ENCODE data around the gene KIAA0930. TPM values are rescaled to one million over a fixed set of nuclear protein-coding genes. Genes with fewer than 3 reads are reported as not detected.
A peak's percentile ranks its signal among the peaks of the same experiment; 100 is the strongest.
"Not testable (repeated sequence)": the region's sequence is repeated elsewhere in the genome, so short reads cannot be mapped to it uniquely, and the experiment has no call there.

Gene KIAA0930
- polyA plus RNA-seq, 4 donors = 15.7 to 23.3 (median 22.2) TPM

DNA sequence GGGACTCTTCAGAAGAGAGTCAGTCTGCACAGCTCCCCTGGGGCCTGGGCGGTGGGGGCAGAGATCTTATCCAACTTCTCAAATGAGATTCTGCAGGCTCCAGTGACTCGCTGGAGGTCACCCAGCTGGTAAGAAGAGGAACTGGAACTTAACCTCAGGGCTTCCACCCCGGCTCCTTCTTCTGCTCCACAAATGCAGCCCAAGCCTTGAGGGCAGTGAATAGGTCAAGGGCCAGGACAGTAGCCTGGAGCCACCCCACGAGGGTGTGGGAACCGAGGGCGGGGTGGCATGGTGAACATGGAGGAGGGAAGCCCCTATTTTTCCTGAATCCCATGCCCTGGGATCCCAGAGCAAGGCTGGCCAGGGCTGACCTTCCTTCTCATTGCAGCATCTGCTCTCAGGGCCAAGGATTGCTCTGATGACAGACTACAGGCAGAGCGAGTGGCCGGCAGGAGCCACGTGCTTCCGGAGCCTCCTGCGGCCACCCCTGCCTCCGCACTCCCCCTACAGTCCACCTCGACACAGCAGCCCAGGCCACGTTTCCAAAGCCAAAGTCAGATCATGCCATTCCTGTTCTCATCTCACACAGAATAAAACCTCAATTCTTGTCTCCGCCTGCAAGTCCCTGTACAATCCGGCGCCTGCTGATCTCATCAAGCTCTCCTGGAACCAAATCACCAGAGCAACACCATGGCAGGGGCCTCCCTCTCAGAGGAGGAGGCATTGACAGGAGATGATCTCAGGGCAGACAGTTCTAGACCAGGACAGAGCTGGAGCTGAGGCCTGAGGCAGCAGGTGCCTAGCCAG lies 23.0 kb upstream of the KIAA0930 start:
- no peak for DNase-seq (ENCODE audit: low read depth in 4 of 4, low spot score in 2 of 4)

DNA sequence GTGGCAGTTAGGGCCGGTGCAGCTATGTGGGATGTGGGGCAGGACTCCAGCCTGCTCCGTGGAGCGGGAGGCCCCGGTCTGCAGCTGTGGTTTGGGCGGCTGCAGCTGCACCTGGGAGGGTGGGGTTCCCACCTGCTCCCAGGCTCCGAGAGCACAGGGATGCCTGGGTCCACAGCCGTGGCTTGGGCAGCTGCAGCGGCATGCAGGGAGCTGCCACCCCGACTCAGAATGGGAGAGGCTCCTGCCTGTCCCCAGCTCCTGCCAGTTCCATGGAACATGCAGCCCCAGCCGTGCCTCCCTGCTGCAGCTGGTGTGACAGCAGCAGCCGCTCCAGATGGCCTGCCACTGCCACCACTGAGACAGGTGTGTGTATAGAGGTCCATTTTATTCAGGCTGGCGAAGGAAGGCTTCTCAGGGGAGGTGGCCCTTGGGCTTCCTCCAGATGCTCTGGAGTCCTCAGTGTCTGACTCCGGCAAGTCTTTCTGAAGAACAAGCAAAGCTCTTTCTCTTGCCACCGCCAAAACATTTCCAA lies 22.3 kb upstream of the KIAA0930 start:
- no peak for DNase-seq (ENCODE audit: low read depth in 4 of 4, low spot score in 2 of 4)

DNA sequence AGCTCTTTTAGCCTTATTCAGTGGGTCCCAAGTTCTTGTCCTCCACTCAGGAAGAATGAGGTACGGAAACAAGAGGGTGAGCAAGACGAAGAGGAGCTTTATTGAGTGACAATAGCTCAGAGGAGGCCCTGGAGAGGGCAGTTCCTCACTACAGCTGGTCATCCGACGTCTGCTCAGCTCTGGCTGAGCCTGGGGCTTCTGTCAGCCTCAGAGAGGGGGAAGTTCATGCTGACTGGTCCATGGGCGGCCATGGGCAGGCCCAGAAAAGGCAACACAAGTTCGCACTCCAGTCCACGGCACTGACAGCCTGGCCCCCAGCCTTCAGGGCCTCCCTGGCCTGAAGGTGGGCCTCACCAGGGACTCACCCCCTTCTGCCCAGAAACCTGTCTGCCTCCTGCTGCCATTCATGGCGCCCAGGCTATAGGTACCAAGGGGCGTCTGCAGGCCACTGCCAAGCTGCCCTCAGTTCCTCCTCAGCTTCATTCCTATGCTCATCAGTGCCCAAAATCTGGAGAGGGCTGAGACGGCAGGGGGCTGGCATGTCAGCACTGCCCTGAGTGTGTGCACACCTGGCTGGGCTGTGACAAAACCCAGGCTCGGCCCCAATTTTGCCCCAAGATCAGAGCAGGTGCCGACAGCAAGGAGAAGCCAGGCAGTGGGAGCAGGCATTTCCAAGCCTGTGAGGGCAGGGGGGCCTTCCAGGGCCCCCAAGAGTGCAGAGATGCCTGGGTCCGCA lies 21.7 kb upstream of the KIAA0930 start:
- no peak for DNase-seq (ENCODE audit: low read depth in 4 of 4, low spot score in 2 of 4)

- no peak for DNase-seq (ENCODE audit: low read depth in 4 of 4, low spot score in 2 of 4)
Measured at GRCh38 chr22:45261407-45262088, 20.9 kb upstream of the KIAA0930 start.

- not testable (repeated sequence) for DNase-seq (ENCODE audit: low read depth in 4 of 4, low spot score in 2 of 4)
Measured at GRCh38 chr22:45260395-45260759, 19.7 kb upstream of the KIAA0930 start.

DNA sequence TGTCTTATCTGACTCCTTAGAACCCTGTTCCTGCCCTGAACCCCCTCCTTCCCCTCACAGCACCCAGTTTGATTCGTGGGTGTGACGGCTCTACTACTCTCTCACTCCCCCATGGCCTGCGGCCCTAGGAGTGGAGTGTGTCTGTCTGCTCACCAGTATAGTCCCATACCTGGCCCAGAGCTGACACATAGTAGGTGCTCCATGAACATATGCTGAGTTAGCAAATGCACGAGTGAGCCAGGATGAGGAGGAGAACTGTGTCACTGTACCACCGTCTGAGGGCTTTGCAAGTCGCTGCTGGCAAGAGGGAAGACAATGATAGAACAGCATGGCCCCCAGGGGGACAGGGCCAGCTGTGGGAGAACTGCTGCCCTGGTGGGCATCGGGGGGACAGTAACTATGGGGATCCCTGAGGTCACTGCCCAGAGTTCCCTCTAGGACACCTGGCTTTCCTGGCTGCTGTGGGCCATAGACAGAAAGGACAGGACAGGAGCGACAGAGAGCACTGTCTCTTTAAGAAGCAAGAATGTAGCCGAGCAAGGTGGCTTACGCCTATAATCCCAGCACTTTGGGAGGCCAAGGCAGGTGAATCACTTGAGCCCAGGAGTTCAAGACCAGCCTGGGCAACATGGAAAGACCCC lies 19.2 kb upstream of the KIAA0930 start:
- DNase-seq (ENCODE audit: low read depth in 4 of 4, low spot score in 2 of 4) = no peak

DNA sequence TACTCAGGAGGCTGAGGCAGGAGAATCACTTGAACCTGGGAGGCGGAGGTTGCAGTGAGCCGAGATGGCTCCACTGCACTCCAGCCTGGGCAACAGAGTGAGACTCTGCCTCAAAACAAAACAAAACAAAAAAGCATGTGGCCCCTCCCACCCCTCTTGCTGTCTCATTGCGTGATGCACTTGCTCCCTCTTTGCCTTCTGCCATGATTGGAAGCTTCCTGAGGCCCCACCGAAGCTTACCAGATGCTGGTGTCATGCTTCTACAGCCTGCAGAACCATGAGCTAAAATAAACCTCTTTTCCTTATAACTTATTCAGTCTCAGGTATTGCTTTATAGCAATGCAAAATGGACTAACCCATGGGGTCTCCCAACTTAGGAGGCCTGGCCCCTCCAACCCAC lies 17.2 kb upstream of the KIAA0930 start:
- DNase-seq (ENCODE audit: low read depth in 4 of 4, low spot score in 2 of 4) = not testable (repeated sequence)

DNA sequence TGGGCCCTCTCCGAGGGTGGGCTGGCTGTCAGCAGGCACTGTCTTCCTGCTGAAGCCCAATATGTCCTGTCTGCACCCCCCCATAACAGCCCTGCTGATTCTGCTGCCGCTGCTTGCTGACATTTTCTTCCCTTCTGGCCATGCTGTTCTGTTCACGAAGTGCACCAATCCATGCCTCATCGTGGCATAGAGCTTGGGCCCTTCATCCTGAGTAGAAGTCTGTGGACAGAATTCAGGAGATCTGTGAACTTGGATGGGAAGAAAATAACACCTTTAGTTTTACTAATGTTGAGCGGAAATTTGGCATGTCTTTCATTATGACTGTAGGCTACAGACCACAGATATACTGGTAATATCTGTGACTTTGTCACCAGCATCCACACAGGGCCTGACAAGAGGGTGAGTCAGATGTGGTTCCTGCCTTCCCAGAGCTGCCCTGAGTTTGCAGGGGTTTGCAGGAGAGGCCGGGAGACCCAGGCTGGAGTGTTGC lies 14.1 kb upstream of the KIAA0930 start:
- no peak for DNase-seq (ENCODE audit: low read depth in 4 of 4, low spot score in 2 of 4)

- no peak for DNase-seq (ENCODE audit: low read depth in 4 of 4, low spot score in 2 of 4)
Measured at GRCh38 chr22:45254388-45254787, 13.7 kb upstream of the KIAA0930 start.

DNA sequence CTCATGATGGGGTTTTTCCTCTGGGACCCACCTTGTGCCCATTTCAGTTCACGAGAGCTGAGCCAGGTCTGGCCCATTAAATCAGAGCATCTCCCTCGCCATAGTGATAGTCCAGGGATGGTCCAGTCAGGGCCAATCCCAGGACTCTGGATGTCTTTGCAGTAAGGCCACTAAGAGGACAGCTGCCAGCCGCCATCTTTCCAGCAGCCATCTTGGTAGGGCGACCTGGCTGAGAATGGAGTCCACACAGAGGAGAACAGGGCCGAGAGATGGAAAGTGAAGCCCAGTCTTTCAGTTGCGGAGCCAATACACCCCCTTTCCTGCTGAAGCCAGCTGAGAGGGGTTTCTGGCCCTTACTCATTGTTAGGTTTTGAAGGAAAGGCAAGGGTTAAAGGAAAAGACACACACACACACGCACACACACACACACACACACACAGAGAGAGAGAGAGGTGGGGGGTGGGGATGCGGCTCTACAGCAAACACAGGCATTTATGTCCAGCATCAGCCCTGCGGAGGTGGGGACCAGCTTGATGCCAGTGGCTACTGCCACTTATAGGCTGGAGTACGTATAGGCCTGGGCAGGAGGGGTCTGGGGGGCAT lies 12.4 kb upstream of the KIAA0930 start:
- DNase-seq (ENCODE audit: low read depth in 4 of 4, low spot score in 2 of 4) = no peak

DNA sequence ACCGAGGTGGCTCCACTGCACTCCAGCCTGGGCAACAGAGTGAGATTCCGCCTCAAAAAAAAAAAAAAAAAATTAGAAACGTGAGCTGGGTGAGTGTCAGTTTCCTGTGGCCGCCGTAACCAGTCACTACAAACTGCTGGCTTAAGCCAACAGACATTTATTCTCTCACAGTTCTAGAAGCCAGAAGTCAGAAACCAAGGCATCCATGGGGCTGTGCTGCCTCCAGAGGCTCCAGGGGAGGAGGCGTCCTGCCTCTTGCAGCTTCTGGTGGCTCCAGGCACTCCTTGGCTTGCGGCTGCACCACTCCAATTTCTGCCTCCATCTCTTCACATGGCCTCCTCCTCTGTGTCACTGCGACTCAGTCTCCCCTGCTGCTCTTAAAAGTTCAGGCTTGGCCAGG lies 11.1 kb upstream of the KIAA0930 start:
- DNase-seq (ENCODE audit: low read depth in 4 of 4, low spot score in 2 of 4) = no peak

GRCh38 chr22:45248832-45249561 lies 8.3 kb upstream of the KIAA0930 start:
- DNase-seq (ENCODE audit: low read depth in 4 of 4, low spot score in 2 of 4) = no peak

DNA sequence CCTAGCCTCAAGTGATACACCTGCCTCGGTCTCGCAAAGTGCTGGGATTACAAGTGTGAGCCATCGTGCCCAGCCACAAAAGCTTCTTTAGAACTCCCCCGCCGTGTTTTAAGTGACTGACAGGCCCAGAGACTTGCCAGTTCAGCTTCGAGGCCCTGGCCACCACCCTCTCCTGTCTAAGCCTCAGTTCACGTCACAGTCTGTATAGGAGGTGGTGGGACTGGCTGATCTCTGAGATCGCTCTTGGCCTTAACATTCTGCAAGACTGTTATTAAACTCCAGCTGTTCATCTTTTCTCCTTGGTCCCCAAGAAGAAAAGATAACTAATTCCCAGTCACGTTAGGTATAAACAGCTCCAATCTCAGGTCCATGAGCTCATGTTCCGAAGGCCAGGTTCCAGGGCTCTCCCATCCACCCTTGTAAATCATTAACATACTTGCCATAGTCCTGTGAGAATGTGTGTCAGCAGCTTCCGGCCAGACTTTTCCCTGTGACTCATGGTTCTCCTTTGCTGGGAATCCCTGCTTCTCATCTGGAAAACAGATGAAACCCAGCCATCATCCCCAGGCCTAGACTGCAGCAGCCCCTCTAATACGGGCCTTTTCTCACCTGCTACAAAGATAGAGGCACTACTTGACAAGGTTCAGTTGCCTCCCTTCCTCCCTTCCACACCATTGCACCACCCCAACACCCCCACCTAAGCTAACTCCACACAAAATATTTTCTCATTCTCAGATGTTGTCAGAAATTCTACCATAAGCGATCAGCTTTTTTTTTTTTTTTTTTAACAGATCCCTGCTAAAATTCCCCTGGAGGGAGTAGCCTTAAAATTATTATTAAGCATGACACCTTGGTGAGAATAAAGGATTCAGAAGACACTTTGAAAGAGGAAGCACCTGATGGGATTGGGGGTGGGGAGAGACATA lies 5.6 kb upstream of the KIAA0930 start:
- DNase-seq (ENCODE audit: low read depth in 4 of 4, low spot score in 2 of 4) = peak in 1 of 4 donors; percentile 78

DNA sequence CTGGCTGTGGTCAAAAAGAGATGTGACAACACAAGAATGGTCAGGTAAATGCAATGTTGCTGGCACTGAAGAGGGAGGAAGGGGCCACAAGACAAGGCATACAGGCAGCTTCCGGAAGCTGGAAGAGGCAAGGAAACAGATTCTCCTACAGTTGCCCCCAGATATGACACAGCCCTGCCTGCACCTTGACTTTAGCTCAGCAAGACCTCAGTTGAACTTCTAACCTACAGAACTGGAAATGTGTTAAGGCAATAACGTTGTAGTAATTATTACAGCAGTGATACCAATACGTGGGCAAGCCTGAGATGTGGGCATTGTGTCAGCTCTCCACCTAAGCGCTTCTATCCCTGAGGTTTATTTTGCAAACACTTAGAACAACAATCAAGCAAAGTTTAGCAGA lies 4.2 kb upstream of the KIAA0930 start:
- DNase-seq (ENCODE audit: low read depth in 4 of 4, low spot score in 2 of 4) = no peak

- no peak for DNase-seq (ENCODE audit: low read depth in 4 of 4, low spot score in 2 of 4)
Measured at GRCh38 chr22:45242778-45243191, 2.1 kb upstream of the KIAA0930 start.

- no peak for DNase-seq (ENCODE audit: low read depth in 4 of 4, low spot score in 2 of 4)
Measured at GRCh38 chr22:45240104-45240809, 437 bp downstream of the KIAA0930 start.

DNA sequence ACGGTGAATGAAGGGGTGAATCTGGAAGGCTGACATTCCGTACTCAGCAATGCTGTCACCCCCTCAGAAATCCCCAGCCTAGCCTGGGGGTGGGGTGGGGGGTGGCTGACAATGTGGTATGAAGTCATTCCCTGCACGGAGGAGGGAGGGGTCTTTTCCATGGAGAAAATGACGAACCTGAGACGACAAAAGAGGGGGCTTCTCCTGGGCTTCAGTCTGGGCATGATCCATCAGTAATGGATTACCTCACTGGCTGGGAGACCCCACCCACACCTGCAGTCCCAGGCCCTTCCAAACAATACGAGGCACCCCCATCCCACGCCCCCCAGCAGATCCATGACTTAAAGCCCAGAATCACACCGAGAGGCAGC lies 1.0 kb downstream of the KIAA0930 start:
- DNase-seq (ENCODE audit: low read depth in 4 of 4, low spot score in 2 of 4) = no peak
